AG04449 (cell line): Measurements from ENCODE around the gene RCAN3.

ENCODE experiments used
- CTCF ChIA-PET: fragments of 350-600 bp; formaldehyde crosslinking; extraction: SDS; loops from one replicate; lab custom pipeline; 2021; ENCODE audit warnings: antibody characterized with exemption; lab: Yijun Ruan, JAX
- POLR2A ChIA-PET: fragments of 400-600, 350-600 bp; formaldehyde crosslinking; extraction: SDS; loops from one replicate; lab custom pipeline; 2020; ENCODE audit warnings: antibody characterized with exemption, inconsistent platforms; lab: Yijun Ruan, JAX
- DNase-seq: peaks from one replicate; pipeline ENCODE4 v3.0.0-alpha.2; 2010; ENCODE audit warnings: low read depth, low spot score
- H3K4me3 ChIP-seq: 2 replicates; pipeline ENCODE4 v1.5.1; 2011; ENCODE audit warnings: low read depth, mild to moderate bottlenecking, control low read depth, low read length
- CTCF ChIP-seq: IDR thresholded peaks from one replicate; pipeline ENCODE4 v1.5.1; 2011; ENCODE audit warnings: mild to moderate bottlenecking, moderate library complexity, low read length, control low read depth, inconsistent platforms; ENCODE audit not compliant: insufficient read depth; ENCODE audit errors: missing control alignments

Gene RCAN3

GRCh38 chr1:24554714-24555113 is 52.1 kb downstream of the RCAN3 start:
- no peak overlapping the region for H3K4me3 ChIP-seq
- no peak for TF ChIP-seq CTCF
- ChIA-PET POLR2A (no interaction called here), CTCF (interaction anchor here (1.6 to 2.5 kb wide), 2 partner anchors 12 to 33 kb away, joined by 6 to 8 read pairs; no protein-coding TSS in a partner anchor)
- DNase-seq = no peak

- no peak within 1 kb of the TSS for H3K4me3 ChIP-seq
- no peak for TF ChIP-seq CTCF
- no peak for DNase-seq
- ChIA-PET CTCF (interaction anchor here (1.6 to 2.5 kb wide), 2 partner anchors 13 to 32 kb away, joined by 6 to 8 read pairs; no protein-coding TSS in a partner anchor), POLR2A (no interaction called here)
Measured at GRCh38 chr1:24555591-24556413, 53.2 kb downstream of the RCAN3 start, which contains the start of gene NCMAP. NCMAP (plus strand) TSS chr1:24556087; CDS start chr1:24595431, 39,344 bp downstream.

GRCh38 chr1:24556414-24556795 is 53.8 kb downstream of the RCAN3 start:
- ChIA-PET CTCF (no interaction called here), POLR2A (no interaction called here)
- DNase-seq = no peak
- TF ChIP-seq CTCF = no peak
- no peak overlapping the region for H3K4me3 ChIP-seq

GRCh38 chr1:24557220-24557619 is 54.6 kb downstream of the RCAN3 start:
- no peak for TF ChIP-seq CTCF
- no peak for DNase-seq
- POLR2A ChIA-PET = no interaction called here
- no peak overlapping the region for H3K4me3 ChIP-seq
- CTCF ChIA-PET = interaction anchor here (0.9 to 2.1 kb wide), 4 partner anchors 10 to 141 kb away, joined by 3 to 7 read pairs (median 4); no protein-coding TSS in a partner anchor

- TF ChIP-seq CTCF = no peak
- CTCF ChIA-PET = interaction anchor here (0.7 to 2.1 kb wide), 5 partner anchors 11 to 141 kb away, joined by 3 to 7 read pairs (median 4); no protein-coding TSS in a partner anchor
- no peak for DNase-seq
- H3K4me3 ChIP-seq = no peak overlapping the region
- POLR2A ChIA-PET = interaction anchor here (0.7 kb wide), 1 partner anchor 93 kb away, joined by 4 read pairs; no protein-coding TSS in a partner anchor
Measured at GRCh38 chr1:24557711-24558131, 55.1 kb downstream of the RCAN3 start.

- no peak for DNase-seq
- TF ChIP-seq CTCF = no peak
- ChIA-PET CTCF (interaction anchor here (1.1 to 2.1 kb wide), 3 partner anchors 11 to 142 kb away, joined by 4 to 7 read pairs (median 5); no protein-coding TSS in a partner anchor), POLR2A (interaction anchor here (0.7 kb wide), 1 partner anchor 94 kb away, joined by 4 read pairs; no protein-coding TSS in a partner anchor)
- H3K4me3 ChIP-seq = no peak overlapping the region
Measured at GRCh38 chr1:24558455-24558854, 55.8 kb downstream of the RCAN3 start.
